Urinary bladder (tissue), 4 donors: ENCODE results near the gene AP3B1. TPM values are rescaled to one million over a fixed set of nuclear protein-coding genes. Genes with fewer than 3 reads are reported as not detected.

Source experiments
- DNase-seq: peaks from one replicate; pipeline ENCODE4 v3.0.0-alpha.2; 2015; ENCODE audit errors: extremely low spot score
- H3K27ac ChIP-seq: one replicate; pipeline ENCODE4 v1.5.1; 2013; ENCODE audit warnings: low read depth, mild to moderate bottlenecking, moderate library complexity
- H3K36me3 ChIP-seq: one replicate; pipeline ENCODE4 v1.6.1; 2013; ENCODE audit warnings: mild to moderate bottlenecking, moderate library complexity; ENCODE audit not compliant: insufficient read depth
- H3K4me1 ChIP-seq: one replicate; pipeline ENCODE4 v1.6.1; 2013; ENCODE audit warnings: mild to moderate bottlenecking, moderate library complexity; ENCODE audit not compliant: insufficient read depth
- H3K4me3 ChIP-seq: one replicate; pipeline ENCODE4 v1.5.1; 2013; ENCODE audit warnings: low read depth, low read length
- WGBS: extraction: QIAGEN DNeasy Blood & Tissue Kit; methylation state at CpG from one replicate; pipeline ENCODE4 v1.1.7; 2013; 5-methylcytosine and 5-hydroxymethylcytosine counted together
- polyA plus RNA-seq: library from polyadenylated mRNA; stranded (reverse); fragments of 200-250 nt; gene quantifications from one replicate; pipeline ENCODE4 v1.2.3, GENCODE V29; 2013
- small RNA-seq: library from RNA; depleted of rRNA; stranded (forward); fragments of <200 nt; gene quantifications from one replicate; pipeline ENCODE3, GENCODE V24; 2014
- total RNA-seq: library from RNA; depleted of rRNA; stranded (reverse); fragments of >200 nt; gene quantifications from one replicate; pipeline ENCODE4 v1.2.3, GENCODE V29; 2014
- donor health status: healthy with polysubstance abuse.
- donor health status: healthy.

The AP3B1 gene
- total and polyA plus RNA-seq, 2 donors: 23.0 to 96.4 TPM

- Histone ChIP-seq H3K4me3 (no peak overlapping the region), H3K36me3 (no peaks in the 10 kb centered on the region), H3K27ac (no peak overlapping the region), H3K4me1 (peaks cover 1% of the 10 kb centered on the region)
- 40% methylated on average over 12 of the region's 12 CpGs for WGBS
- DNase-seq: no peak
These were observed 335.7 kb downstream of the AP3B1 start for GRCh38 chr5:77958642-77959330.

DNA sequence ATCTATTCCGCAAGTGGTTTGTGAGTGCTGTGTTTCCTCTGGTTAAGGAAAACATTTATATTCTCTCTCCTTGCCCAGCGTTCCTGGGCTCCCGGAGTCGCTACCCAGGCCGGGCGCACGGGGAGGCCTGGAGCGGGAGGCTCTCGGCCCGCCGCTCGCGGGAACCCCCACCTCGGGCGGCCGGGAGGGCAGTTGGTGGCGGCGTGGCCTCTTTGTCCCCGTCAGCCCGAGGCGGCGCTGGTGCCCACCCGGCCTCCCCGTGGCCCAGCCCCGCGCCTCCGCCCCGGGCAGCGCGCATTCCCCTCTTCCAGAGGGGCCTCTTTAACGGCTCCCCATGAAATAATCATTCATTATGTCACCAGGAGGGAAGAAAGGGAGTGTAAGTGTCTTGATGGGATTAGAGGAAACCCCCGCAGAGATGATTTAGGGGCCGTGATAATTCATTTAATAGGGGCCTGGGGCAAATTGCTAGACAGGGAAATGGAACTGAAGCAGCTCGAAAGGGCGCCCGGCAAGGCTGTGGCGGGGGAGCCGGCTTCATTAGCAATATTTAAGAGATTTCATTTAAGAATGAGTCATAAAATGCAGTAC lies 336.5 kb downstream of the AP3B1 start:
- Histone ChIP-seq H3K4me1 (peaks cover 1% of the 10 kb centered on the region), H3K4me3 (no peak overlapping the region), H3K36me3 (no peaks in the 10 kb centered on the region), H3K27ac (no peak overlapping the region)
- DNase-seq: no peak
- 11% methylated on average over 38 of the region's 38 CpGs for WGBS

DNA sequence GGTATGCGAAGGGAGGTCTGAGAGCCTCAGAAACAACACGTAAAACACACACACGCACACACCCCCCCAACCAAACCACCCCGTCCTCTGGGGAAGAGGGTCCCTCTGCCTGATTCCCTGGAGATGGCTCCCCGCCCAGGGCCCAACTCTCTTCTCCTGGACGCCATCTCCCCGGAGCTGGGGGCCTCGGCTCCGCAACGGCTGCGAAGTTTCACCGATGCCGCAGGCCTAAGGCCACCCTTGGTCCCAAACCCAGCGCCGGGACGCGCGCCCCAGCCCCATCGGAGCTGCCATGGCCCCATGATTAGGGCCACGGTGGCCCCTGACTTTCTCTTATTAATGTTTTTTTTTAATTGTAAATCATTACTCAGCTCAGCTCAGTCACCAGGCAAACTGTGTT lies 337.0 kb downstream of the AP3B1 start:
- no peak overlapping the region for H3K4me3 ChIP-seq
- H3K36me3 ChIP-seq: no peaks in the 10 kb centered on the region
- 21% methylated on average over 20 of the region's 20 CpGs for WGBS
- H3K4me1 ChIP-seq: peaks cover 1% of the 10 kb centered on the region
- DNase-seq: no peak
- H3K27ac ChIP-seq: no peak overlapping the region

DNA sequence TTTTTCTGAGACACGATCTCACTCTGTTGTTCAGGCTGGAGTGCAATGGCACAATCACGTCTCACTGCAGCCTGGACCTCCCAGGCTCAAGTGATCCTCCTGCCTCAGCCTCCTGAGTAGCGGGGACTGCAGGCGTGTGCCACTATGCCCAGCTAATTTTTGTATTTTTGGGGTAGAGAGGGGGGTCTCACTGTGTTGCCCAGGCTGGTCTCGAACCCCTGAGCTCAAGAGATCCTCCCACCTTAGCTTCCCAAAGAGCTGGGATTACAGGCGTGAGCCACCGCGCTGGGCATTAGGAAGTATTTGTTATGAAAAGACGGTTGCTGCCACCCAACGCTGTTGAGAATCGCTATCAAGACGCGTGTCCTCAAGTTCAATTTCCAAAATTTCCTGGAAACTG lies 337.4 kb downstream of the AP3B1 start:
- WGBS: 57% methylated on average over 13 of the region's 13 CpGs
- Histone ChIP-seq H3K4me1 (peaks cover 1% of the 10 kb centered on the region), H3K27ac (no peak overlapping the region), H3K36me3 (no peaks in the 10 kb centered on the region), H3K4me3 (no peak overlapping the region)
- no peak for DNase-seq

GRCh38 chr5:77955577-77955976 lies 338.9 kb downstream of the AP3B1 start:
- WGBS: 45% methylated on average over 1 of the region's 1 CpG

GRCh38 chr5:77953374-77953773 lies 341.1 kb downstream of the AP3B1 start:
- WGBS: 73% methylated on average over 2 of the region's 2 CpGs
- DNase-seq: no peak
- H3K4me3 ChIP-seq: no peak overlapping the region

More at GRCh38 chr5:77955577-77955976, 338.9 kb downstream of the AP3B1 start:
- Histone ChIP-seq H3K36me3 (no peaks in the 10 kb centered on the region), H3K4me3 (no peak overlapping the region), H3K4me1 (peaks cover 1% of the 10 kb centered on the region), H3K27ac (no peak overlapping the region)
- no peak for DNase-seq

DNA sequence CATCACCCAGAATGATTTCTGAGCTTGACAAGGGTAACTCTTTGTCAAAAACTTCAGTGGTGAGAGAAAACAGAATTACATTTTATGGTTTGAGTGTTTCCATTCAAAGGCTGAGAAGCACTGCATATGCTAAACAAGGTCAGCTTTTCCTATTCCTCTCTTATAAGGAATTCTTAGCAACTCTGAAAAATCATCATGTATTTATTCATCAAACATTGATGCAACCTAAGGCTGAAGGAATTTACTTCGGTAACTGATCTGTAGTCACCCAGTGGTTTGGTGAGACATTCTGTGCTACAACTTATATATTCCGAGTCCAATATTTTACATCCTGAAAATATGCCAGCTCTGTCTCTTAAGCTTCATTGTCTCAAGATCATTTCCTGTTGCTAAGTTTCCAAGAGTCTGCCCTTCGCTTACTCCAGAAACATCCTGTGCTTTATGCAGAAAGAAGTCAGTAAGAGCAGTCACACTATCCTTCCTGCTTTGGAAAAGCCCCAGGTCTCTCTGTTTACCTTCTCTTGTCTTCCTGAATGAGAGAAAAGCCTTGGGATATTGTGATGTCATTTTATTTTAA lies 341.8 kb downstream of the AP3B1 start:
- H3K4me1 ChIP-seq: no peaks in the 10 kb centered on the region
- H3K27ac ChIP-seq: no peak overlapping the region
- whole genome bisulfite sequencing: 63% methylated on average over 3 of the region's 3 CpGs
- DNase-seq: no peak
- H3K36me3 ChIP-seq: no peaks in the 10 kb centered on the region
- H3K4me3 ChIP-seq: no peak overlapping the region

More at GRCh38 chr5:77953374-77953773, 341.1 kb downstream of the AP3B1 start:
- Histone ChIP-seq H3K27ac (no peak overlapping the region), H3K4me1 (peaks cover 1% of the 10 kb centered on the region), H3K36me3 (no peaks in the 10 kb centered on the region)

Small RNAs within 50 kb of the gene (small RNA-seq; reads per million reads assigned to genes)
- gene RF00019: not detected
- not detected for gene RNU6-183P

Other genes with a start within 250 kb of the AP3B1 start
- gene SCAMP1, start 65.9 kb upstream of the AP3B1 start, total RNA-seq: 97.5 TPM
- gene SCAMP1, start 65.9 kb upstream of the AP3B1 start, polyA plus RNA-seq: 23.9 TPM